ENCODE measurements around the gene NKTR.

NKTR gene

DNA sequence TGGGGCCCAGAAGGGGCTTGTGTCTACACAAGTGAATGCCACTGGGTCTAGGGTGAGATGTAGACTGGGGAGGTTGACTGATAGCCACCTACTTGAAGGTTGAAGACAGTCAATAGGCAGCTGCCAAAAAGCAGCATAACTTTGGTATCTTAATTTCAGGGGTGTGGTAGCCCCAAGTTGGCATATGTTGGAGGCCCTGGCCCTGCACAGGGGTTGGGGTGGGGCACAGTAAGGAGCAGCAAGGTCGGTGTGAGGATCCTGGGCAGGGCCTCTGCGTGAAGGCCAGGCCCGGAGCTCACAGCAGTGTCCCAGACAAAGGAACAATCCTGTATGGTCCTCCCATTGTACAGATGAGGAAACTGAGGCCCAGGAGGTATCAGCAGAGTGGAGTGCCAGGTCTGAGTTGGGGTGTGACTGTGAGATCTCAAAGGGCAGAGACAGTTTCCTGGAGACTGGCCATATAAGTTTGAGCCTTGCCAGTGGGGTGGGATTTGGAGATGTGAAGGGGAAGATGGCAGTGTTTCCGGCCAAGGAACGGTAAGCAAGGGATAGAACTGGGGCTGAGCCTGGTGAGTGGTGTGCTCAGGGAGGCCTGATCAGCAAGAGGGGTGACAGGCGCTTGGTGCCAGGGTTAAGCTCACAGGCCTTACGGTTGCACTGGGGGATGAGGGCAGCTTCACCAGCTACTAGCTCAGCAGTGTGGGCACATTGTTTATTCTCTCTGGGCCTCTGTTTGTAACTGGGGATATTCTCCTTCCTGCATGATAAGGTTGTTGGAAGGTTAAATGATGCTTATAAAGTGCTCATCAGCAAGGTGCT is 86.6 kb downstream of the NKTR start:
- H3K36me3 ChIP-seq (ENCODE audit: insufficient read depth, low read length) = no peaks in the 10 kb centered on the region
- H3K4me1 ChIP-seq (ENCODE audit: control insufficient read depth, insufficient read depth, low read length) = peaks cover 20% of the 10 kb centered on the region
- H3K9ac ChIP-seq (ENCODE audit: low read depth, low read length) = no peak overlapping the region
- H3K27me3 ChIP-seq (ENCODE audit: control insufficient read depth, insufficient read depth, low read length) = peaks cover 45% of the 10 kb centered on the region
- H3K4me2 ChIP-seq (ENCODE audit: low read length) = no peak overlapping the region
- H3K9me3 ChIP-seq (replicated peaks; ENCODE audit: low read length) = no peaks in the 10 kb centered on the region
- no peak overlapping the region for H3K4me3 ChIP-seq (ENCODE audit: low read length)

GRCh38 chr3:42688016-42688415 is 87.5 kb downstream of the NKTR start:
- no peak overlapping the region for H3K4me2 ChIP-seq (ENCODE audit: low read length)
- H3K27me3 ChIP-seq (ENCODE audit: control insufficient read depth, insufficient read depth, low read length) = peaks cover 50% of the 10 kb centered on the region
- no peaks in the 10 kb centered on the region for H3K36me3 ChIP-seq (ENCODE audit: insufficient read depth, low read length)
- no peak overlapping the region for H3K9ac ChIP-seq (ENCODE audit: low read depth, low read length)
- H3K4me3 ChIP-seq (ENCODE audit: low read length) = no peak overlapping the region
- peaks cover 20% of the 10 kb centered on the region for H3K4me1 ChIP-seq (ENCODE audit: control insufficient read depth, insufficient read depth, low read length)
- H3K9me3 ChIP-seq (replicated peaks; ENCODE audit: low read length) = no peaks in the 10 kb centered on the region

DNA sequence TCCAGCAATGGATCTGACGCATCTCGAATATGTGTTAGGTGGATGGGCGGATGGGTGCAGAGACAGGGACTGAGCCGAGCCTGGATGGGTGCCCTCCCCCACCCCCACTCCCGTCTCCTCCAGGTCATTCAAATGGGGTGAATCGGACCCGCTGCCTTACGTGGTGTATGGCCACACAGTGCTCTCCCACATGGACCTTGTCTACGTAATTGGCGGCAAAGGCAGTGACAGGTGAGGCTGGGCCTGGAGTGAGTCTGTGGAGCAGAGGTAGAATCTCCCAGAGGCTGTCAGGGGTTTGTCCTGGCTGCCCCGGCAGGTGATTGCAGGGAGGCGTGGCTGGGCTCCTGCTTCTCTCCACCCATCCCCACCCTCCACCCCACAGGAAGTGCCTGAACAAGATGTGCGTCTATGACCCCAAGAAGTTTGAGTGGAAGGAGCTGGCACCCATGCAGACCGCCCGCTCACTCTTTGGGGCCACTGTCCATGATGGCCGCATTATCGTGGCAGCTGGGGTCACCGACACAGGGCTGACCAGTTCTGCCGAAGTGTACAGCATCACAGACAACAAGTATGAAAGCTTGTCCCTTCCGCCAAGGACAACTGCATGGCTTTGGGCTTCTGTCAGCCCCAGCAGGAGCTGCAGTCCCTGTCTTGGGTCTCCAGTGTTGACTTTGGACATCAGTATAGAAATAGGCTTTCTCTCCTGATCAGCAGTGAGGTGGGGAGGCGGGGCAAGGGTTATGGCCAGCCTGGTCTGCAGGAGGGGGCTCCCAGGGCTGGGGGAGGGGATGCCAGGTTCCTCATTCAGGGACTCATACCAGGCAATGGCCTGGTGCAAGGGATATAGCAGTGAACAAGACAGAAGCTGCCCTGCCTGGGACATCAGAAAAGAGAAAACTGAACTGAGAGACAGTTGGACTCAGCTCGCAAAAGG is 88.3 kb downstream of the NKTR start:
- H3K27me3 ChIP-seq (ENCODE audit: control insufficient read depth, insufficient read depth, low read length) = peaks cover 52% of the 10 kb centered on the region
- no peak overlapping the region for H3K9ac ChIP-seq (ENCODE audit: low read depth, low read length)
- no peaks in the 10 kb centered on the region for H3K9me3 ChIP-seq (replicated peaks; ENCODE audit: low read length)
- H3K4me3 ChIP-seq (ENCODE audit: low read length) = no peak overlapping the region
- peaks cover 15% of the 10 kb centered on the region for H3K4me1 ChIP-seq (ENCODE audit: control insufficient read depth, insufficient read depth, low read length)
- no peak overlapping the region for H3K4me2 ChIP-seq (ENCODE audit: low read length)
- H3K36me3 ChIP-seq (ENCODE audit: insufficient read depth, low read length) = no peaks in the 10 kb centered on the region

DNA sequence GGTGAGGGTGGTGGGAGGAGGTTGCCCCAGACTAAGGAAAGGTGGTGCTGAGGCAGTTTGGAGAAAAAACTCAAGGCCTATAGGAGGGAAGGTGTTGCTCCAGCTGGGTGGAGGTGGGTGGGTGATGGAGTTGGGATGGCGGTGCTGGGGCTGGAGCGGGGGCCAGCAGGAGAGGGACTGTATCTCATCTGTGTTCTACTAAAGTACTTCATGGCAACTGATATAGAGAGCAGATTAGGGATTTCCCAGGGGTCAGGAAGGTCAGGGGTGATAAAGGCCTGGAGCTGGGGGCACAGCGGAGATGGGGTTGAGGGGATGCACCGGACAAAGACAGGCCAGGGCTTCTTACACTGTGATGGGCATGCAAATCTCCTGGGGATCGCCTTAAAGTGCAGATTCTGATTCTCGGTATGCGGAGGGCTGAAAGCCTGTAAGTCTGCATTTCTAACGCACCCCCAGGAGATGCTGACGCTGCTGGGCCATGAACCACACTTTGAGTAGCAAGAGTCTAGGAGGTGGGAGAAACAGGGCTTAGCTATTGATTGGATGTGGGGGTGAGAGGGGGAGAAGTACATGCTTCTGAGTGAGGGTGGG is 89.0 kb downstream of the NKTR start:
- Histone ChIP-seq H3K4me2 (ENCODE audit: low read length) (no peak overlapping the region), H3K4me1 (ENCODE audit: control insufficient read depth, insufficient read depth, low read length) (peaks cover 11% of the 10 kb centered on the region), H3K4me3 (ENCODE audit: low read length) (no peak overlapping the region), H3K27me3 (ENCODE audit: control insufficient read depth, insufficient read depth, low read length) (peaks cover 60% of the 10 kb centered on the region), H3K36me3 (ENCODE audit: insufficient read depth, low read length) (no peaks in the 10 kb centered on the region), H3K9ac (ENCODE audit: low read depth, low read length) (no peak overlapping the region), H3K9me3 (replicated peaks; ENCODE audit: low read length) (no peaks in the 10 kb centered on the region)

DNA sequence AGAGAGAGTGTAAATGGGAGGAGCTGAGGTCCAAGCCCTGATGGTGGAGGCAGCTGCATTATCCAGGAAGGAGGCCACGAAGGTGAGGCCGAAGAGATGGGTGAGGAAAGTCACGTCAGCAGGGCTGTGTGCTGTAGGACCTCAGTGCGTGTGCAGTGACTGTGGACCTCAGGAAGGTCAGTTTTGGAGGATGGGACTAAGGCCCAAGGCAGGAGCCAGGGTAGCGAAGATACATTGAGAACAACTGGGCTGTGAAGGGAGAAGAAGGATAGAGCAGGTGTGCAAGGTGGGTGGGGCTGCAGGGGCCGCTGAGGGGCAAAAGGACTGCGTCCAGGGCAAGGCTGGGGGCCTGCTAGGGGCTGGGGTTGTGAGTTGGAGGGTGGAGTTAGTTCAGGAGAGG is 89.7 kb downstream of the NKTR start:
- Histone ChIP-seq H3K9me3 (replicated peaks; ENCODE audit: low read length) (no peaks in the 10 kb centered on the region), H3K27me3 (ENCODE audit: control insufficient read depth, insufficient read depth, low read length) (peaks cover 60% of the 10 kb centered on the region), H3K36me3 (ENCODE audit: insufficient read depth, low read length) (no peaks in the 10 kb centered on the region), H3K4me3 (ENCODE audit: low read length) (no peak overlapping the region), H3K4me1 (ENCODE audit: control insufficient read depth, insufficient read depth, low read length) (peaks cover 8% of the 10 kb centered on the region), H3K9ac (ENCODE audit: low read depth, low read length) (no peak overlapping the region), H3K4me2 (ENCODE audit: low read length) (no peak overlapping the region)

DNA sequence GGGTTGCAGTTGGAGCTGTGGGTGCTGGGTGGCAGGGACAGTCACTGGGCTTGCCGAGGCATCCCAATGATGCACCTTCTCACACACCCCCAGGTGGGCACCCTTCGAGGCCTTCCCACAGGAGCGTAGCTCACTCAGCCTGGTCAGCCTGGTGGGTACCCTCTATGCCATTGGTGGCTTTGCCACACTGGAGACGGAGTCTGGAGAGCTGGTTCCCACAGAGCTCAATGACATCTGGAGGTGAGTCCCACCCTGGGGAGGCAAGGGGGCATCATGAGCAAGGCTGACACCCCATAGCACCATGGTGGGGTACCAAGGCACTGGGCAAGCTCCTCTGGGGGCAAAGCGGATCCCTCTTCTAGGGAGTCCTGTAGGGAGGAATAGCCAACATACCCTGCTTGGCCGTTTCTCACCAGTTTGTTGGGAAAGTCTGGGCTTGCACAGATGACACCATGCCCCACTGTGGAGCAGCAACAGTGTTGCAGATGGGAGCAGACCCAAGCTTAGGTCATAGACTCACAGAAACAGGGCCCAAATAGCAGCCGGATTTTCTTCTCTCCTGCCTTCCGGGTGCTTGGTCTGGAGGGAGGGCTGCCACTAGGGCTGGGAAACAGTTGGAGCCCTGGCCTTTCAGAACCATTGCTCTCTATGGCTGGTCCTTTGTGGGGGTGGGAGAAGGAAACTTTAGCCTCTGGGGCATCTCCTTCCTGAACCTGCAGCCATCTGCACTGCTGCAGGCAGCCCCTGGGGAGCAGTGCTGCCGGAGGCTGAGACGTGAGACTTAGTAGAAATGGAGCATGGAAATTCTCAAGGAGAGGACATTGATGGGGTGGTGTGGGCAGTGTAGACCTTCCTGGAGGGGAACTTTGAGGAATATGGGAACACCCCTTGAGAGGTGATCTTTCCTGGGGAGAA is 90.5 kb downstream of the NKTR start:
- no peaks in the 10 kb centered on the region for H3K36me3 ChIP-seq (ENCODE audit: insufficient read depth, low read length)
- H3K4me1 ChIP-seq (ENCODE audit: control insufficient read depth, insufficient read depth, low read length) = peaks cover 2% of the 10 kb centered on the region
- no peaks in the 10 kb centered on the region for H3K9me3 ChIP-seq (replicated peaks; ENCODE audit: low read length)
- H3K27me3 ChIP-seq (ENCODE audit: control insufficient read depth, insufficient read depth, low read length) = peaks cover 60% of the 10 kb centered on the region
- no peak overlapping the region for H3K4me2 ChIP-seq (ENCODE audit: low read length)
- no peak overlapping the region for H3K9ac ChIP-seq (ENCODE audit: low read depth, low read length)
- H3K4me3 ChIP-seq (ENCODE audit: low read length) = no peak overlapping the region

- no peaks in the 10 kb centered on the region for H3K4me1 ChIP-seq (ENCODE audit: control insufficient read depth, insufficient read depth, low read length)
- no peaks in the 10 kb centered on the region for H3K9me3 ChIP-seq (replicated peaks; ENCODE audit: low read length)
- H3K4me2 ChIP-seq (ENCODE audit: low read length) = no peak overlapping the region
- H3K4me3 ChIP-seq (ENCODE audit: low read length) = no peak overlapping the region
- H3K36me3 ChIP-seq (ENCODE audit: insufficient read depth, low read length) = no peaks in the 10 kb centered on the region
- no peak overlapping the region for H3K9ac ChIP-seq (ENCODE audit: low read depth, low read length)
- H3K27me3 ChIP-seq (ENCODE audit: control insufficient read depth, insufficient read depth, low read length) = peaks cover 58% of the 10 kb centered on the region
Observed at GRCh38 chr3:42691816-42692666, 91.6 kb downstream of the NKTR start.

GRCh38 chr3:42692667-42693529 is 92.4 kb downstream of the NKTR start:
- H3K9ac ChIP-seq (ENCODE audit: low read depth, low read length) = no peak overlapping the region
- H3K4me1 ChIP-seq (ENCODE audit: control insufficient read depth, insufficient read depth, low read length) = no peaks in the 10 kb centered on the region
- no peaks in the 10 kb centered on the region for H3K36me3 ChIP-seq (ENCODE audit: insufficient read depth, low read length)
- H3K4me3 ChIP-seq (ENCODE audit: low read length) = no peak overlapping the region
- no peaks in the 10 kb centered on the region for H3K9me3 ChIP-seq (replicated peaks; ENCODE audit: low read length)
- no peak overlapping the region for H3K4me2 ChIP-seq (ENCODE audit: low read length)
- H3K27me3 ChIP-seq (ENCODE audit: control insufficient read depth, insufficient read depth, low read length) = peaks cover 58% of the 10 kb centered on the region

GRCh38 chr3:42693530-42693930 is 93.0 kb downstream of the NKTR start:
- no peaks in the 10 kb centered on the region for H3K4me1 ChIP-seq (ENCODE audit: control insufficient read depth, insufficient read depth, low read length)
- H3K4me3 ChIP-seq (ENCODE audit: low read length) = no peak overlapping the region
- H3K27me3 ChIP-seq (ENCODE audit: control insufficient read depth, insufficient read depth, low read length) = peaks cover 62% of the 10 kb centered on the region
- no peak overlapping the region for H3K9ac ChIP-seq (ENCODE audit: low read depth, low read length)
- no peaks in the 10 kb centered on the region for H3K9me3 ChIP-seq (replicated peaks; ENCODE audit: low read length)
- no peak overlapping the region for H3K4me2 ChIP-seq (ENCODE audit: low read length)
- H3K36me3 ChIP-seq (ENCODE audit: insufficient read depth, low read length) = no peaks in the 10 kb centered on the region

All from skeletal muscle satellite cell (primary cell).